ENCODE data around the gene IAPP.
"Not testable (repeated sequence)": the region's sequence is repeated elsewhere in the genome, so short reads cannot be mapped to it uniquely, and the experiment has no call there.

IAPP gene

DNA sequence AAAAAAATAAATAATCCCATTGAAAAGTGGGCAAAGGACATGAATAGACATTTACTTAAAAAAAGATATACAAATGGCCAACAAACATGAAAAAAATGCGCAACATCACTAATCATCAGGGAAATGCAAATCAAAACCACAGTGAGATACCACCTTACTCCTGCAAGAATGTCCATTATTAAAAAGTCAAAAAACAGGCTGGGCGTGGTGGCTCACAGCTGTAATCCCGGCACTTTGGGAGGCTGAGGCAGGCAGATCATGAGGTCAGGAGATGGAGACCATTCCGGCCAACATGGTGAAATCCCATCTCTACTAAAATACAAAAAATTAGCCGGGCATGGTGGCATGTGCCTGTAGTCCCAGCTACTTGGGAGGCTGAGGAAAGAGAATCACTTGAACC lies 8.6 kb downstream of the IAPP start:
- not testable (repeated sequence) for DNase-seq

DNA sequence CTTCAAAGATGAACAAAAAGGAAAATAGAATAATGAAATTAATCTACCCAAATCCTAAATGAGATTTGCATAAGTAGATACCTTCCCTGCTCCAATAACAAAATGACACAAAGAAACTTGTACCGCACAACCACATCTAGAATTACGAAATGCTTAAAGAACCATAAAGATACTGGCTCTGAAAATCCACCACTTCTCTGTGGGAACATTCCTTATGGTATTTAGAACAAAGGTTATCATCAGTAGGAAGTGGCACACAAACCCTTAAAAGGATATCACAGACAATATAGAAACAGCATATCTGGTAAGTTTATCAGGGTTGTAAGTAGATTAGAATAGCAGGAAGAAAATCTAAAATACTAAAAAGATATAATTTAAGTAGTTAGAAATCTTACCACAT lies 11.6 kb downstream of the IAPP start:
- DNase-seq: no peak

DNA sequence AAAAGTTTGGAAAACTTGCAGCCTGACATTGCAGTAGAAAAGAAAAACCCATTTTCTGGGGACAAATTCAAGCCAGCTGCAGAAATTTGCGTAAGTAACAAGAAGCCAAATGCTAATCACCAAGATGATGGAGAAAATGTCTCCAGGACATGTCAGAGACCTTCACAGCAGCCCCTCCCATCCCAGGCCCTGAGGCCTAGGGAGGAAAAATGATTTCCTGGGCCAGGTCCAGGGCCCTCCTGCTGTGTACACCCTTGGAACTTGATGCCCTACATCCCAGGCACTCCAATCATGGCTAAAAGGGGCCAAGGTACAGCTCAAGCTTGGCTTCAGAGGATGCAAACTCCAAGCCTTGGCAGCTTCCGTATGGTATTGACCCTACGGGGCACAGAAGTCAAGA lies 14.5 kb downstream of the IAPP start:
- DNase-seq: no peak

DNA sequence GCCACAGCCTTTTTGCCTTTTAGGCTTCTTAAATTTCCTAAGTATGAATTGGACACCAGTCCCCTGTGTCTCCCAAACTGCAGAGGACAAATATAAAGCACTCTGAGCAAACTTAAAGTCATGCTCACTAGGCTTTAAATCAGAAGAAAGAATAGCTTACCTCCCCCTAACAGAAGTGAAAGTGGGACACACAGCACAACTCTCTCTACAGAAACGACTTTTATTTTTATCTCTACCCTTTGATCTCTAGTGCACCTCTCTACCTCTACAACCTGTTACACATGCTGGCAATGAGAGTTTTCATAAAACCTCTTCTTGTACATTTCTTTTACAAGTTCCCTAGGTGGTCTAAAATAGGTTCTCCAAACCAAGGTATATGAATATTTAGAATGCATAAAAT lies 19.7 kb downstream of the IAPP start:
- DNase-seq: no peak

GRCh38 chr12:21394828-21395626 lies 22.3 kb downstream of the IAPP start:
- DNase-seq: not testable (repeated sequence)

- no peak for DNase-seq
Measured at GRCh38 chr12:21413369-21414277, 40.9 kb downstream of the IAPP start.

DNA sequence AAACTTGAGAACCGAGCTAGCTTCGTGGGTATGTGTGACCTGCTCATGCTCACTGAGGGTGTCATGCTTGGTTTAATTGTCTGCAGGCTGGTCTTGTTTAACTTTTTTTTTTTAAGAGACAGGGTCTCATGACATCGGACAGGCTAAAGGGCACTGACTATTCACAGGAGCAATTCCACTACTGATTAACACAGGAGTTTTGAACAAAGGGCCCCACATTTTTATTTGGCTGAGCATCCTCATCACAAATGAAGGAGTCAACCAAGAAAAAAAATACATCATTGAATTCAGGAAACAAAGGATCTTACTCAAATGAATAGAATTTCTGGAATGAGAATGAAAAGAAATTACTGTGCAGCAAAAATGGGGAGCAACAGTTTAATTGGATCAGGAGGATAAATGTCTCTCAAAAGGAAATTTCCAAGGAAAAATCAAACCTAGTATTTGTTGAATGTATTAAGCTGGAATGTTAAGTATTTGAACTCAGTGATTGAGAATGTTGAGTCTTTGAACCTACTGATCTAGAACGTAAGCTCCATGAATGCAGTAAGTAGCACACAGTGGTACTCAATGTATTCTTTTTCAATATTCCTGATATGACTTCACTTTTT lies 43.9 kb downstream of the IAPP start:
- DNase-seq: no peak

DNA sequence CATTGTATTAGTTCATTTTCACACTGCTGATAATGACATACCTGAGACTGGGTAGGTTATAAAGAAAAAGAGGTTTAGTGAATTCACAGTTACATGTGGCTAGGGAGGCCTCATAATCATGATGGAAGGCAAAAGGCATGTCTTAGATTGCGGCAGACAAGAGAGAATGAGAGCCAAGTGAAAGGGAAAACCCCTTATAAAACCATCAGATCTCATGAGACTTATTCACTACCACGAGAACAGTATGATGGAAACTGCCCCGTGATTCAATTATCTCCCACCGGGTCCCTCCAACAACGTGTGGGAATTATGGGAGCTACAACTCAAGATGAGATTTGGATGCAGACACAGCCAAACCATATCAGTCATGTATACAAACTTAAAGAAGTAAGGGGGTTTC lies 45.7 kb downstream of the IAPP start:
- not testable (repeated sequence) for DNase-seq

- peak in 1 of 2 experiments; percentile 12 for DNase-seq
Measured at GRCh38 chr12:21419009-21419699, 46.5 kb downstream of the IAPP start.

- DNase-seq: no peak
Measured at GRCh38 chr12:21428241-21428640, 55.5 kb downstream of the IAPP start.
